Stimulated activated CD4-positive, alpha-beta T cell treated with anti-CD3 and anti-CD28 coated beads, Interleukin-12 subunit alpha, Interleukin-12 subunit beta, amount 100 ng/mL, for 4 hours (primary cell): Measurements from ENCODE around the gene MECR.
"Not testable (repeated sequence)": the region's sequence is repeated elsewhere in the genome, so short reads cannot be mapped to it uniquely, and the experiment has no call there.

Experiments used
- DNase-seq: peaks from one replicate; pipeline ENCODE4 v3.0.0-alpha.2; 2020

MECR gene

DNA sequence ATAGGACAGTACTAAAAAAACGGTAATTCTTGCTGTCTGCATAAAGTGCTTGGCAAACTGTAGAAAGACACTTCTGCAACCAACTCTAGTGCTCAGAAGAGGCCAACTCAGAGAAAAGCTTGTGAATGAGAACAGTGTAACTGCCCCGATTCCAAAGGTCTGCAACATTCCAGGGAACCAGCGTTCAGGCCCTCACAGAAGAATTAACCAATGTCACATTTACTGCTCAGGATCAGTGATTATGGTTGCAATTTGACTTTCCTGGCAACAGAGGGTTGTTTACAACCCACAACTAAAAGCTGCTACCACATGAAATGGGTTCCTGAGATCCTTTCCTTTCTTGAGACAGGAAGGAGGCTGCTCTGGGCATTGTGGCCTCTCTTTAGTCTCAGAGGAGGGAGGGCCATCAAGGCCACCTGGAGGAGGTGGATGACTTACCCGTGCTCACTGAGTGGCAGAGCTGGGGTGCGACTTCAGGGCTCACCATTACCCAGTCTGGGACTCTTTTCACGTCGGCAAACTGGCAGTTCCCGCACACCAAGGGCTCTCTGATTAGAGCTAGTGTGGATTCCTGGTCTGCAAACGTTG, 64.3 kb downstream of the MECR start:
- no peak for DNase-seq

DNA sequence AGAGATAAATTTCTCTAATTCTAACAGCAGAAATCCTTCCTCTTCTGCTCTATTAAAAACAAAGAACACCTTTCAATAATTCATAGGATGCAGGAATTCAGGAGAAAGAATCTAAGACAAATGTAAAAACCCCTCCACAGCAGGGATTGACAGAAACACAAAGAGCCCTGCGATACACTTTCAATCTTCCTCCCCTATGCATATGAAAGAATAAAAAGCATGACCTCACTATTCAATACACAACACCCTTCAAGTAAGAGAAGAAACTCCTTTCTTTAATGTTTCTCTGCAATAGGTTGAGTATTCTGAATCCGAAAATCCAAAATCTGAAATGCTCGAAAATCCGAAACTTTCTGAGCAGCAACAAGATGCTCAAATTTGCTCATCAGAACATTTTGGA, 66.1 kb downstream of the MECR start:
- no peak for DNase-seq

DNA sequence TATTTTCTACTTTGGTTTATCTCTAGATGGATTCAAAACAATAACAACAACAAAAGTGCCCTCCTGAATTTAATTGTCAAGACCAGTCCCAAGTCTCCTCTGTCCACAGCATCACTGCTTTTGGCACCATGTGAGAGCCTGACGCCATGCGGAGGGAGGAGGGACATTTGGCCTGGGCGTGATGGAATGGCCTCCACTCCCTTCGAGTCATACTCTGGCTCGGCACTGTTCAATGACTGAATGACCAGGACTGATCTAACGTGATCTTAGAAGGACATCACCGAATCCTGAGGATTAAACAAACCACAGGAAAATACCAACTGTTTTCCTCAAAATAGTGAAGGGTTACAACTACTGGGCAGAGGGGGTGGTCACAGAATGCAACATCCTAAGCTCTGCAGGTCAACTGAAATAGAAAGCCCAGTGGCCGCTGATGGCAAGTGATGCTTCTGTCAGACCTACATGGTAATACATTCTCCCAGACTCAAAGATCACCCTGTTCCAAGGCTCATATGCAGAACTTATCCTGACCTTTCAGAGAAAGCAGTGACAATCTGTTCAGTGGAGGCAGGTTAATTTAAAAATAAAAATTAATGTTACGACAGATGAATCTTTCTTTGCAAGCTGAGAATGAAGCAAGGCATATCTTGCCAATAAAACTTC, 68.1 kb downstream of the MECR start:
- no peak for DNase-seq

DNA sequence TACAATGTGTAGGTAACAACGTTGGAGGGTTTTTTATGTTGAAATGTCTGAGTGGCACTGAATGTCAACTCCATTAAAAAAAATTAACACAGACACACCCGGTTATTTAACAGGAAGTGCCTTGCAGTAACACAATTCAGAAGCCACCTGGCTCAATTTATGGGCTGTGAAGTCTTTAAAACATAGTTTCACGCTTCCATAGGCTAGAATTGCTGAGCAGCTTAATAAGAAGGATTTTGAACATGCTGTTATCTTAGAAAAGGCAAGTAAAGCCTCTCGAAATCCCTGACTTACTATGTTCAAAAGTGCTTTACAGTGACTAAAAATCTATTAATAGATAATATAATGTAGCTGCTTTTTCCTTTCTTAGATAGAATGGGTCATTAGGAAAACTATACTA, 68.7 kb downstream of the MECR start:
- DNase-seq, result no peak

DNA sequence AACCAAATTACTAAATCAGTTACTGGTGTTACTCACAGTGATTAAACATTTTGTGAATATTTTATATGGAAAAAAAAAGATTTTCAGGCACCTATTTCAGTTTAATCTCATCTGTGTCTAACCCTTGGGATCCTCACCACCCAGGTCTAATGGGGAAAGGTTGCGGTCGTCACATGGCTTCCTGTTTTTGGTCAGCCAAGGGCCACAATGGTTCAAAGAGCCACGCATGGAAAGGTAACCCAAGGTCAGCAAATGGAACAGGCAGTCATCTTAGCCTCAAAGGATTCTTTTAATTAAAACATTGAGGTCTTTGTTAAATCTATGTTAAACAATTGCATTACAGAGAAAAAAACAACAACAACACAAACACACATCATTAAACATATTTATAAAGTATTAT, 71.0 kb downstream of the MECR start:
- no peak for DNase-seq

DNA sequence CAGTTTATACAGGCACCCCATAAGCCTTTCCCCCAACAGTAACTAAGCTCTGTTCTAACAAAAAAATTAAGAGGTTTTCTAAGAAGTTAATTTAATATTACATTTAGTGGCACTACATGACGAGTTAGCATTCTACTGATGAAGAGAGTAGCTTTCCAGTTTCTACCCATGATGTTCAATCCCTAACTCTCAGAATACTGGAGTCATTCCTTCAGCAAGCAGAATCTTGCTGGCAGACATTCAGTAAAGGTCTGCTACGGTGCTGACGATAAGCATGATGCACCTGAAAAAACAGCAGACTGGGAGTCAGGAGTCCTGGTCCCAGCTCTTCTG, 73.5 kb downstream of the MECR start:
- no peak for DNase-seq

DNA sequence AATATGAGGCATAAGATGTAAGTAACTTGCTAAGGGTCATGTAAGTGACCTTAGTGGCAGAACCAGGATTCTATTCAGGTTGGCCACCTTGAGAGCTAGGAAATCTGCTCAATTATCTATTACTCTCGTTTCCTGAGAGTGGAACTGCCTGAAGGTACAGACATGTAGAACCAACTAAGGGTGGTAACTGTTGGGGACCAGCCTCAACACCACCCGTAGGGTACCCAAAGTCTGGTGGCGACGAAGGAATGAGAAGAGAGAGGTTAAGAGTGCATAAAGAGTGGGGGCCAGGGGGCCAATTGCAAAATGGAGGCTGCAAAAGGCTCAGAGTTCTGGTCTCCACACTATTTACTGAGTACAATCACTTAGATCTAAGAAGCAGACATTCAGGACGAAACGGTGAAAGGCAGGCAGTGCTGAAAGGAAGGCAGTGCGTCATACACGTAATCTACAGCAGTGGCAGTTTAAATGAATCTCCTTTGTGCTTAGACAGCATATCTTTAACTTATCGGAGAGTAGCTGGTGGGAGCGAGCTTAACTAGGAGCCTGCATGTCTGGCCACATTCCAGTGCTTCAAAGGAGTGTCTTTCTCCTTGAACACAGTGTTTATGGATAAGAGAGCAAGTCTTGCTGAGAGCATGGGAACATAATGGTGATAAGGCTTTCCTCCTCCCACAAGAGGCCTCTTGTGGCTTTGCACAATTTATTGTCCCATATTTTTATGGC, 74.0 kb downstream of the MECR start:
- DNase-seq, result no peak

DNA sequence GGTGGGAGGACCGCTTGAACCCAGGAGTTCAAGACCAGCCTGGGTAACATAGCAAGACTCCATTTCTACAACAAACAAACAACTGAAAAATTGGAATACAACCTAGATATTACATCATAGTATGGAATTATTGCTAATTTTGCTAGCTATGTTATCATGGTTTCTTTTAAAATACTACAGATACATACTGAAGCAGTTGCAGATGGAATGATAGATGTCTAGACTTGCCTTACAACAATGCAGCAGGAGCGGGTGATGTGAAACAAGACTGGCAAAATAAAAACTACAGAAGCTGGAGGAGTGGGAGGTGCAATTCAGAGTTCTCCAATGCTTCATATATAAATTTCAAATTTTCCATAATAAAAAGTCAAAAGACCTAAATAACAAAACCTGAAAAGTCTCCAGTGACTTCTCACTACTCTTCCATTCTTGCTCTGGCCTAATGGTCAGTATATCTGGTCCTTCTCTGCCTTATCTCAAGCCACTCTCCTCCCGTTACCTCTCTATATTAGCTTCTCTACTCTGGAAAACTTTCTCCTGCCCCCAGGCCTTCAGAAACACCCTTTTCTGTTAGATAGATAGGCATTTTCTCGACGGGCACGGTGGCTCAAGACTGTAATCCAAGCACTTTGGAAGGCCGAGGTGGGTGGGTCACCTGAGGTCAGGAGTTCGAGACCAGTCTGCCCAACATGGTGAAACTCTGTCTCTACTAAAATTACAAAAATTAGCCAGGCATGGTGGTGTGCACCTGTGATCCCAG, 78.5 kb downstream of the MECR start:
- DNase-seq, result no peak

DNA sequence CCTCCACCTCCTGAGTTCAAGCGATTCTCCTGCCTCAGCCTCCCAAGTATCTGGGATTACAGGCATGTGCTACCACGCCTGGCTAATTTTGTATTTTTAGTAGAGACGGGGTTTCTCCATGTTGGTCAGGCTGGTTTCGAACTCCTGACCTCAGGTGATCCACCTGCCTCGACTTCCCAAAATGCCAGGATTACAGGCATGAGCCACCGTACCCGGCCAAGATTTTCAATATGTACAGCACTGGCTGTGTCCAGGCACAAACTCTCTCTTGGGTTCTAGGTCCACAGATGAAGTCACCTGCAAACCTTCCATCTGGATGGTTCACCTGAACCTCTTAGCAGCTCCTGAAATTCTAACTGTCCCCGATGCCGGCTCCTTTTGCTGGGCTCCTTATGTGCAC, 80.4 kb downstream of the MECR start:
- DNase-seq, result not testable (repeated sequence)

DNA sequence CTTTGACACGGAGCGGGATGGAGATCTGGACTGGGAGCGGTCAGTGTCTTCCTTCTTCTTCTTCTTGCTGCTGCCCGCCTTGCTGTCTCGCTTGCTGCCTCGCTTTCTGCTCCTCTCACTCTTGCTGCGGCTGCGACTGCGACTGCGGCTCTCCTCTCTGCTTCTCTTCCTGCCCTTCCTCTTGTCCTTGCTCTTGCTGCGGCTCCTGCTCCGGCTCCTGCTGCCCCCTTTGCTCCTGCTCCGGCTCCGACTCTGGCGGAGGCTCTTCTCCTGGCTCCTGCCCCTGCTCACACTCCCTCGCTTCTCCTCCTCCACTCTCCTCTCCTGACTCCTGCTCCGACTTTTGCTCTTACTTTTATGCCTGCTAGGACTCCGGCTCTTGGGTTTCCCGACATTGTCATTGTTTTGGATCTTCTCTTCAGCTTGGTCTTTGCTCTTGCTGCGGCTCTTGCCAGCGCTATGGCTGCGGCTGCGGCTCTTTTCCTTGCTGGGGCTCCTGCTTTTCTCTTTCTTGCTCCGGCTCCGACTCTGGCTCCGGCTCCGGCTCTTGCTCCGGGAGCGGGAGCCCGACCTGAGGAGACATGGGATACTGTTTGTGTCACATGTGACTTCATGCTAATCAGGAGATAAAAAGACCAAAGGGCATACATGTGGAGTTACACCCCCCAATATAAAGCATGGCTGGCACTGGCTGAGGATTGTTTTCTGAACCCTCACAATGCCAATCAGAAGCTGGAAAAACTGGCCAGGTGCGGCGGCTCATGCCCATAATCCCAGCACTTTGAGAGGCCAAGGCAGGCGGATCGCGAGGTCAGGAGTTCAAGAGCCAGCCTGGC, 81.9 kb downstream of the MECR start:
- DNase-seq, result no peak

DNA sequence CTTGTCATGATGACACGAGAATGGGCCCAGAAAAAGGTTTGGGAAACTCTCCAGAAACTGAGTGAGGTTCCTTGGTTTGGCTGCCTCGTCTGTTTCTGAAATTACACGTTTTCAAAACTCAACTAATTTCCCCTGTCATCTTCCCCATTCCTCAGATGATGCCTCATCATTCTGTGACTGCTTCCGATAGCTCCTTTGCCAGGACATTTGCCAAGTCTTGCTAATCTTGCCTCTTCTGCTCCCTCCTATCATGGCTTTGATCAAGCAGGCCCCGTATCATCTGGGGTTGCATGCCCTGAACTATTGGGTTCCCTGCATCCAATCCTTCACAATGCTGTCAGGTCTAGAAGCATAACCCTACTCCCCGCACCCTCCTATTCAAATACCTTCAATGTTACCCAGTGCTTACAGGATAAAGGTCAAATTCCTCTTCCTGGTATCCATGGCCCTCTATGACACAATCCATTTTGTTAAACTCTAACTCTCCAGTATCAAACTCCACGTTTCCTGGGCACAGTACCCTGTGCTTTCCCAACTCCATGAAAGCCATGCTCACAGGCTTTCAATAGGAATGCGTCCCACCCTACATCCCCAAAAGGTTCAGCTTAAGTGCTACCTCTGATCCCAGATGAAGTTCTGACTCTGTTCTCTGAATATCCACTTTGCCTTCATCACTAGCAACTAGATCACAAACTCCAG, 84.8 kb downstream of the MECR start:
- DNase-seq, result no peak

DNA sequence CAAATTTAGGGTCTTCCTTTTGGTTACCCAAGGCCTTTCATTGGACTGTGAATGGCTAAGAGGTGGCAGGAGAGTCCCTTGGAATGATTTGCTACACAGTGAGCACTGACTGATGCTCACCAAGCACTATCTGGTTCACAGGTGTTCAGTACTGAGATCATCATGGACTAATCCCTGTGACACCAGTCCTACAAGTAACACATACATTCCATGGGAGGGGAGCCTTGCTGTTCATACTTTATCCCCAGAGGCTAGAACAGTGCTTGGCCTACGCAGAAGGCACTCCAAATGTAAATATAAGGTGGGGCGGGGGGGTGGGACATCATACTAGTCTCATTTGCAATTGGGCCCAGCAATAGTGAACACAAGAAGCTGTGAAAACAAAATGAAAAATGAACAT, 86.6 kb downstream of the MECR start:
- no peak for DNase-seq

DNA sequence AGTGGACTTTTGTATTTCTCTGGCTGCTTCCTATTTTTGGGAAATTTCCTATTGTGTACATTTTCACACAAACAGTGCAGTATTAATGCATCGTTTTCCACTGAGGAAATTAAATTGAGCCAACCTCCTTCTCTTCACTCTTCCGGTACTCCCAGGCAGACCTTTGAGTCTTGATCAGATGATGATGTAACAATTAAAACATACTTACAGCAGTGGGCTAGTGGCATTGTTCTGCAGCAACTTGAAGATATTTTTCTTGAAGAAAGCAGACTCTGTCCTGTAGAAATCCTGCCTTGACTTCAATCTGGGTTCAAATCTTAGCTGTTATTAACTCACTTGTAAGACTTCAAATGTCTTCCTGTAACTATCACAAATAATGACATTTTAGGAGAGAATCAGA, 88.0 kb downstream of the MECR start:
- DNase-seq, result no peak
